ENCODE results near the gene TMEM238.

DNA sequence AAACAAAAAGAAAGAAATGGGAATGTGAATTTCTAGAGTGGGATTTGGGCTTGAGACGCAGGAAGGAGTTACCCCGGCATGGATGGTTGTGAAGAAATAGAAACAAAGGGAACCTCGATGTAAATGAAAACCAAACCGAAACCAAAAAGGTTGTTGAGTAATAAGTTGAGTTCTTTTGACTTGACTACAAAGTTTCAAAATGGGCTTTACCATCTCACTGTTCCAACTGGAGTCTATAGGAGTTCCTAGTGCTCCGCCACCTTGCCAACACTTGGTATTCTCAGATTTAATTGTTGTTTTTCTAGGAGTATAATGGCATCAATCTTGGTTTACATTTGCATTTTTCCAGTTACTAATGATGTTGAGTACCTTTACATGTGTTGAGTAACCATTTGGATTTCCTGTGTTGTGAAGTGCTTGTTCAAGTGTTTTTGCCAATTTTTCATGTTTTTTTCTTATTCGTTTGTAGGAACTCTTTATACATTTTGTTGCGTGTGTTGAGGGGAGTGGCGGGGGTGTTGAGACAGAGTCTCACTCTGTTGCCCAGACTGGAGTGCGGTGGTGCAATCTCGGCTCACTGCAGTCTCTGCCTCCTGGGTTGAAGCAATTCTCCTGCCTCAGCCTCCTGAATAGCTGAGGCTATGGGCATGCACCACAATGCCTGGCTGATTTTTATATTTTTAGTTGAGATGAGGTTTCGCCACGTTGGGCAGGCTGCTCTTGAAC, 14.3 kb upstream of the TMEM238 start:
- TF ChIP-seq, protein P1, sequence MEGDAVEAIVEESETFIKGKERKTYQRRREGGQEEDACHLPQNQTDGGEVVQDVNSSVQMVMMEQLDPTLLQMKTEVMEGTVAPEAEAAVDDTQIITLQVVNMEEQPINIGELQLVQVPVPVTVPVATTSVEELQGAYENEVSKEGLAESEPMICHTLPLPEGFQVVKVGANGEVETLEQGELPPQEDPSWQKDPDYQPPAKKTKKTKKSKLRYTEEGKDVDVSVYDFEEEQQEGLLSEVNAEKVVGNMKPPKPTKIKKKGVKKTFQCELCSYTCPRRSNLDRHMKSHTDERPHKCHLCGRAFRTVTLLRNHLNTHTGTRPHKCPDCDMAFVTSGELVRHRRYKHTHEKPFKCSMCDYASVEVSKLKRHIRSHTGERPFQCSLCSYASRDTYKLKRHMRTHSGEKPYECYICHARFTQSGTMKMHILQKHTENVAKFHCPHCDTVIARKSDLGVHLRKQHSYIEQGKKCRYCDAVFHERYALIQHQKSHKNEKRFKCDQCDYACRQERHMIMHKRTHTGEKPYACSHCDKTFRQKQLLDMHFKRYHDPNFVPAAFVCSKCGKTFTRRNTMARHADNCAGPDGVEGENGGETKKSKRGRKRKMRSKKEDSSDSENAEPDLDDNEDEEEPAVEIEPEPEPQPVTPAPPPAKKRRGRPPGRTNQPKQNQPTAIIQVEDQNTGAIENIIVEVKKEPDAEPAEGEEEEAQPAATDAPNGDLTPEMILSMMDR (IDR thresholded peaks at IDR 0.05 in 8 of 11, conservative IDR thresholded peaks at IDR 0.05 in 3 of 11), result no peak
- no peak for TF ChIP-seq POLR2A (IDR thresholded peaks at IDR 0.05)
- TF ChIP-seq POLR2AphosphoS5 (IDR thresholded peaks at IDR 0.05), result no peak

Data from spleen (tissue), 7 donors.